BLaER1 (cell line): ENCODE measurements around the gene AP1M2.
A peak's percentile ranks its signal among the peaks of the same experiment; 100 is the strongest.
"Not testable (repeated sequence)": the region's sequence is repeated elsewhere in the genome, so short reads cannot be mapped to it uniquely, and the experiment has no call there.

Experiments
- H3K27ac ChIP-seq: shearing (Covaris generic); formaldehyde crosslinking; 2 replicates; pipeline ENCODE4 v1.8.1; 2022
- H3K27me3 ChIP-seq: shearing (Covaris generic); formaldehyde crosslinking; 2 replicates; pipeline ENCODE4 v1.8.1; 2022
- H3K36me3 ChIP-seq: shearing (Covaris generic); formaldehyde crosslinking; 2 replicates; pipeline ENCODE4 v1.8.1; 2022
- H3K4me1 ChIP-seq: shearing (Covaris generic); formaldehyde crosslinking; 2 replicates; pipeline ENCODE4 v1.8.1; 2022
- H3K4me2 ChIP-seq: shearing (Covaris generic); formaldehyde crosslinking; 2 replicates; pipeline ENCODE4 v1.8.1; 2022
- H3K4me3 ChIP-seq: shearing (Covaris generic); formaldehyde crosslinking; 2 replicates; pipeline ENCODE4 v1.8.1; 2022
- H3K9ac ChIP-seq: shearing (Covaris generic); formaldehyde crosslinking; 2 replicates; pipeline ENCODE4 v1.8.1; 2022
- H3K9me3 ChIP-seq: shearing (Covaris generic); formaldehyde crosslinking; 2 replicates; pipeline ENCODE4 v1.8.1; 2022
- H4K20me1 ChIP-seq: shearing (Covaris generic); formaldehyde crosslinking; 2 replicates; pipeline ENCODE4 v1.8.1; 2022
- Cebpa-rat ChIP-seq: shearing (Covaris generic); IDR thresholded peaks from 2 replicates; pipeline ENCODE4 v1.8.1; 2022

Gene AP1M2

GRCh38 chr19:10554760-10555609, 32.1 kb downstream of the AP1M2 start:
- Histone ChIP-seq H3K4me3 (peak overlapping the region; percentile 16; the same call in 1 of the 2 replicates), H3K27me3 (no peaks in the 10 kb centered on the region), H3K4me1 (peaks cover 77% of the 10 kb centered on the region), H3K36me3 (peaks cover 92% of the 10 kb centered on the region), H3K27ac (peak overlapping the region; percentile 99), H4K20me1 (no peaks in the 10 kb centered on the region), H3K9me3 (no peaks in the 10 kb centered on the region), H3K4me2 (peak overlapping the region; percentile 86), H3K9ac (peak overlapping the region; percentile 85)
- no peak for TF ChIP-seq Cebpa-rat

- Histone ChIP-seq H3K4me2 (peak overlapping the region; percentile 86), H3K27ac (peak overlapping the region; percentile 99), H3K36me3 (peaks cover 92% of the 10 kb centered on the region), H3K4me1 (peaks cover 79% of the 10 kb centered on the region), H3K9me3 (no peaks in the 10 kb centered on the region), H3K4me3 (peak overlapping the region; percentile 16), H3K27me3 (no peaks in the 10 kb centered on the region), H4K20me1 (0 out of 2 replicates have a peak, but pooled peaks cover under 1% of the 10 kb centered on the region), H3K9ac (peak overlapping the region; percentile 85)
- no peak for TF ChIP-seq Cebpa-rat
Observed at GRCh38 chr19:10553943-10554381, 33.1 kb downstream of the AP1M2 start.

GRCh38 chr19:10553087-10553667, 33.9 kb downstream of the AP1M2 start:
- H3K4me3 ChIP-seq, result peak overlapping the region; percentile 16
- H3K27ac ChIP-seq, result peak overlapping the region; percentile 99
- peaks cover 79% of the 10 kb centered on the region for H3K4me1 ChIP-seq
- H4K20me1 ChIP-seq, result 0 out of 2 replicates have a peak, but pooled peaks cover 8% of the 10 kb centered on the region
- peak overlapping the region; percentile 86 for H3K4me2 ChIP-seq
- no peaks in the 10 kb centered on the region for H3K9me3 ChIP-seq
- no peaks in the 10 kb centered on the region for H3K27me3 ChIP-seq
- H3K9ac ChIP-seq, result peak overlapping the region; percentile 85
- TF ChIP-seq Cebpa-rat, result 0 out of 2 replicates have a peak, but pooled peaks have one; percentile 26
- peaks cover 92% of the 10 kb centered on the region for H3K36me3 ChIP-seq

- Histone ChIP-seq H4K20me1 (0 out of 2 replicates have a peak, but pooled peaks cover 9% of the 10 kb centered on the region), H3K4me3 (peak overlapping the region; percentile 16), H3K27ac (peak overlapping the region; percentile 99), H3K36me3 (peaks cover 92% of the 10 kb centered on the region), H3K4me2 (peak overlapping the region; percentile 86), H3K4me1 (peaks cover 73% of the 10 kb centered on the region), H3K9me3 (no peaks in the 10 kb centered on the region), H3K9ac (peak overlapping the region; percentile 85), H3K27me3 (no peaks in the 10 kb centered on the region)
- no peak for TF ChIP-seq Cebpa-rat
Observed at GRCh38 chr19:10552510-10553053, 34.5 kb downstream of the AP1M2 start.

GRCh38 chr19:10551698-10552301, 35.3 kb downstream of the AP1M2 start:
- Histone ChIP-seq H3K36me3 (peaks cover 92% of the 10 kb centered on the region), H3K27me3 (no peaks in the 10 kb centered on the region), H3K27ac (peak overlapping the region; percentile 99), H4K20me1 (peaks cover 14% of the 10 kb centered on the region; the same call in 1 of the 2 replicates), H3K4me3 (peak overlapping the region; percentile 16; the same call in 1 of the 2 replicates), H3K4me2 (peak overlapping the region; percentile 86), H3K9ac (peak overlapping the region; percentile 85; the same call in 1 of the 2 replicates), H3K9me3 (no peaks in the 10 kb centered on the region), H3K4me1 (peaks cover 65% of the 10 kb centered on the region)
- no peak for TF ChIP-seq Cebpa-rat

- not testable (repeated sequence) for H3K27me3 ChIP-seq, H3K9ac ChIP-seq, H3K4me2 ChIP-seq, H3K4me3 ChIP-seq, H3K9me3 ChIP-seq
- Histone ChIP-seq H3K36me3 (peaks cover 92% of the 10 kb centered on the region), H3K27ac (peak overlapping the region; percentile 38; the same call in 1 of the 2 replicates), H3K4me1 (peaks cover 58% of the 10 kb centered on the region), H4K20me1 (peaks cover 21% of the 10 kb centered on the region; the same call in 1 of the 2 replicates)
Observed at GRCh38 chr19:10551006-10551405, 36.1 kb downstream of the AP1M2 start.

GRCh38 chr19:10550336-10550735, 36.8 kb downstream of the AP1M2 start:
- Histone ChIP-seq H3K27ac (0 out of 2 replicates have a peak overlapping the region, but pooled peaks have one; percentile 2), H3K36me3 (peaks cover 92% of the 10 kb centered on the region), H3K27me3 (no peaks in the 10 kb centered on the region), H3K4me2 (no peak overlapping the region), H3K4me1 (peaks cover 58% of the 10 kb centered on the region), H4K20me1 (peaks cover 28% of the 10 kb centered on the region; the same call in 1 of the 2 replicates), H3K4me3 (no peak overlapping the region), H3K9ac (no peak overlapping the region), H3K9me3 (no peaks in the 10 kb centered on the region)
- TF ChIP-seq Cebpa-rat, result no peak

GRCh38 chr19:10549733-10550132, 37.4 kb downstream of the AP1M2 start:
- peaks cover 34% of the 10 kb centered on the region; the same call in 1 of the 2 replicates for H4K20me1 ChIP-seq
- H3K4me2 ChIP-seq, result no peak overlapping the region
- no peak overlapping the region for H3K9ac ChIP-seq
- H3K4me3 ChIP-seq, result no peak overlapping the region
- H3K36me3 ChIP-seq, result peaks cover 88% of the 10 kb centered on the region
- H3K27me3 ChIP-seq, result no peaks in the 10 kb centered on the region
- TF ChIP-seq Cebpa-rat, result no peak
- H3K4me1 ChIP-seq, result peaks cover 58% of the 10 kb centered on the region
- H3K27ac ChIP-seq, result no peak overlapping the region
- H3K9me3 ChIP-seq, result no peaks in the 10 kb centered on the region

GRCh38 chr19:10548746-10549276, 38.3 kb downstream of the AP1M2 start:
- Histone ChIP-seq H3K9ac (no peak overlapping the region), H3K4me2 (no peak overlapping the region), H3K27ac (no peak overlapping the region), H3K27me3 (no peaks in the 10 kb centered on the region), H3K4me3 (no peak overlapping the region), H3K36me3 (peaks cover 83% of the 10 kb centered on the region), H3K9me3 (no peaks in the 10 kb centered on the region), H3K4me1 (peaks cover 55% of the 10 kb centered on the region), H4K20me1 (peaks cover 39% of the 10 kb centered on the region; the same call in 1 of the 2 replicates)
- TF ChIP-seq Cebpa-rat, result no peak
